HG03025 (cell line): Measurements from ENCODE around the gene TMEM38B.

ENCODE experiments used
- ATAC-seq: cut with Tn5 transposase; IDR thresholded peaks from one replicate; pipeline ENCODE4 v1.9.1; 2021; ENCODE audit warnings: mild to moderate bottlenecking, moderate library complexity; ENCODE audit not compliant: unreplicated experiment, low FRiP score

TMEM38B gene

GRCh38 chr9:105822814-105823213, 128.5 kb downstream of the TMEM38B start:
- ATAC-seq: no peak
